Bronchial smooth muscle cell (primary cell): ENCODE data around the gene GCNT1. TPM values are rescaled to one million over a fixed set of nuclear protein-coding genes. Genes with fewer than 3 reads are reported as not detected.

Experiments
- total RNA-seq: library from RNA; depleted of rRNA; stranded (reverse); fragments of >200 nt; gene quantifications from 2 replicates; pipeline ENCODE4 v1.2.1, GENCODE V29; 2014

The GCNT1 gene
- total RNA-seq = 14.7 and 15.0 TPM in 2 replicates

DNA sequence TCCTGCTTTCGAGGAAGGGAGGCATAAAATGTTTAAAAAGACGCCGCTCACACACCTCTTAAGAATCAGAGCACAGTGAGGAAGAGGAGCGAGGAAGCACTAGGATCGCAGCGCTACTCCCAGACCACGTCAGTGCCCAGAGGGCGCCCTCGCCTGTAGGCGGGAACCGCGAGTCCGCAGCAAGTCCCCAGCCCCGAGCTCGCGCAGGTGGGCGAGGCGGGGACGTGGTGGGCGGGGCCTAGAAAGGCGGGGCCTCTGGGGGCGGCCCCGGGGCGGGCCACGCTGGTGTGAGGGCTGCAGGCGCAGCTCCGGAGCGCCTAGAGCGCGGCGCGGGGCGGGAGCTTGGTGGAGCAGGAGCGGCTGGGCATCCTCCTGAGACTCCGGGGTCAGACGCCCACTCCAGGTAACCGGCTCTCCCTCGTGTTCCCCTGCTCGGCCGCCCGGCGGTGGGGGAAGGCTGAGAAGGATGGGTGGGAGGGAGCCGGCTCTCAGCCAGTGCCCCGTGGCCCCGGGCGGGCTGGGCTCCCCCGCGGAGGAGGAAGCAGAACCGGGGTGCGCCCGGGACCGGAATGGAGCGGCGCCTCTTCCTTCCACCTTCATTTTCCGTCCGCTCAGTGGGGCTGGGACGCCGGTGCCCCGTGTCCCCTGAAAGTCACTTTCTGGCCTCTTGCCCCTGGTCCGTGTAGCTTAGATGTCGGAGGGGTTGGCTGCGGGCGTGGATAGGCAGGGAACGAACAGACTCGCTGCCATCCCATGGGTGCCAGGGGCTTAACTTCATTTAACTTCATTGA, at the start of gene GCNT1:
GCNT1 (plus strand) TSS at position 280 of the 791 bp plus-strand sequence. CDS start 43,200 bp downstream, outside the sequence.

Other genes starting within 250 kb of the GCNT1 start
- gene RFK, start 64.8 kb upstream of the GCNT1 start, total RNA-seq = 9.6 and 10.2 TPM in 2 replicates